ENCODE data around the gene PSORS1C1.

- TF ChIP-seq CTCF (IDR thresholded peaks at IDR 0.05) (no peak), POLR2A (IDR thresholded peaks at IDR 0.05) (no peak)
Observed at GRCh38 chr6:31144296-31144969, 29.8 kb downstream of the PSORS1C1 start.
